ENCODE measurements around the gene GNB5.

GNB5 gene

GRCh38 chr15:52220937-52221660 is 29.9 kb upstream of the GNB5 start:
- no peak overlapping the region for H3K4me3 ChIP-seq (replicated peaks; ENCODE audit: low read depth, low read length)
- DNase-seq (ENCODE audit: extremely low read depth, low read depth) = no peak
- TF ChIP-seq, protein P1, sequence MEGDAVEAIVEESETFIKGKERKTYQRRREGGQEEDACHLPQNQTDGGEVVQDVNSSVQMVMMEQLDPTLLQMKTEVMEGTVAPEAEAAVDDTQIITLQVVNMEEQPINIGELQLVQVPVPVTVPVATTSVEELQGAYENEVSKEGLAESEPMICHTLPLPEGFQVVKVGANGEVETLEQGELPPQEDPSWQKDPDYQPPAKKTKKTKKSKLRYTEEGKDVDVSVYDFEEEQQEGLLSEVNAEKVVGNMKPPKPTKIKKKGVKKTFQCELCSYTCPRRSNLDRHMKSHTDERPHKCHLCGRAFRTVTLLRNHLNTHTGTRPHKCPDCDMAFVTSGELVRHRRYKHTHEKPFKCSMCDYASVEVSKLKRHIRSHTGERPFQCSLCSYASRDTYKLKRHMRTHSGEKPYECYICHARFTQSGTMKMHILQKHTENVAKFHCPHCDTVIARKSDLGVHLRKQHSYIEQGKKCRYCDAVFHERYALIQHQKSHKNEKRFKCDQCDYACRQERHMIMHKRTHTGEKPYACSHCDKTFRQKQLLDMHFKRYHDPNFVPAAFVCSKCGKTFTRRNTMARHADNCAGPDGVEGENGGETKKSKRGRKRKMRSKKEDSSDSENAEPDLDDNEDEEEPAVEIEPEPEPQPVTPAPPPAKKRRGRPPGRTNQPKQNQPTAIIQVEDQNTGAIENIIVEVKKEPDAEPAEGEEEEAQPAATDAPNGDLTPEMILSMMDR (IDR thresholded peaks at IDR 0.05; ENCODE audit: low read depth, low read length, missing control alignments) = no peak

- H3K4me3 ChIP-seq (replicated peaks; ENCODE audit: low read depth, low read length) = no peak overlapping the region
- no peak for DNase-seq (ENCODE audit: extremely low read depth, low read depth)
- TF ChIP-seq, protein P1 (IDR thresholded peaks at IDR 0.05; ENCODE audit: low read depth, low read length, missing control alignments) = no peak
Measured at GRCh38 chr15:52220251-52220650, 29.1 kb upstream of the GNB5 start.

GRCh38 chr15:52218816-52219215 is 27.6 kb upstream of the GNB5 start:
- H3K4me3 ChIP-seq (replicated peaks; ENCODE audit: low read depth, low read length) = no peak overlapping the region
- DNase-seq (ENCODE audit: extremely low read depth, low read depth) = no peak
- TF ChIP-seq, protein P1 (IDR thresholded peaks at IDR 0.05; ENCODE audit: low read depth, low read length, missing control alignments) = no peak

GRCh38 chr15:52218371-52218770 is 27.2 kb upstream of the GNB5 start:
- H3K4me3 ChIP-seq (replicated peaks; ENCODE audit: low read depth, low read length) = no peak overlapping the region
- no peak for DNase-seq (ENCODE audit: extremely low read depth, low read depth)
- TF ChIP-seq, protein P1 (IDR thresholded peaks at IDR 0.05; ENCODE audit: low read depth, low read length, missing control alignments) = no peak

- no peak for DNase-seq (ENCODE audit: extremely low read depth, low read depth)
- TF ChIP-seq, protein P1 (IDR thresholded peaks at IDR 0.05; ENCODE audit: low read depth, low read length, missing control alignments) = no peak
- H3K4me3 ChIP-seq (replicated peaks; ENCODE audit: low read depth, low read length) = no peak overlapping the region
Measured at GRCh38 chr15:52217186-52217585, 26.0 kb upstream of the GNB5 start.

DNA sequence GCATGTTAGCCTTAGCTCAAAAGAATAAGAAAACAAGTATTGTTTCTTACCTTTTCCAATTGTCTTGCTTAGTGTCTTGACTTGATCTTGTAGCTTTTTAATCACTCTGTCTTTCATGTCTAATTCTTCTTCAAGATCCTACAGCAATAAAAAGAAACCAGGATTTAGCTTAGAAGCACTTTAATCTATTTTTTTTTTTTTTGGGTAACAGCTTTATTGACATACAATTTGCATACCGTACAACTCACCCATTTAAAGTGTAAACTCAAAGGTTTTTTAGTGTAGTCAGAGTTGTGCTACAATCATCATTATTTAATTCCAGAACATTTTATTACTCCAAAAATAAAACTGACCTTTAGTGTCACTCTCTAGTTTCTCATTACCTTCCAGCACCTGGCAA is 23.4 kb upstream of the GNB5 start:
- H3K4me3 ChIP-seq (replicated peaks; ENCODE audit: low read depth, low read length) = no peak overlapping the region
- TF ChIP-seq, protein P1 (IDR thresholded peaks at IDR 0.05; ENCODE audit: low read depth, low read length, missing control alignments) = no peak
- no peak for DNase-seq (ENCODE audit: extremely low read depth, low read depth)

DNA sequence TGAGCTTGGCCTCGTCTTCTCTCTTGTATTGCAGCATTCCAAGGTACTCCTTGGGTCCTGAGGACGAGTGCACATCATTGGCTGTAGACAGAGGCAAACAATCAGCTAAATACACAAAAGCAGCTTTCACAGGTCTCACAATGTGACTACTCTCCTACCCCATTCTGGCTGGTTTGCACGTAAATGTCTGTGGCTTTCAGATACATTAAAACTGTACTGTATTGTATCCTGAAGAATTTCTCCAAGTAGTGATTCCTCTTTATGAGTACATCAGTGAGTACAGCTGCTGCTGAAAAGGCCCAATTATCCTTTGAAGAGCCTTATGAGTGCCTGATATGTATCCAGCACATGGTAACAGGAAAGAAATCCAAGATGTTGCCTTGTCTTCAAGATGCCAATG is 22.0 kb upstream of the GNB5 start:
- TF ChIP-seq, protein P1 (IDR thresholded peaks at IDR 0.05; ENCODE audit: low read depth, low read length, missing control alignments) = no peak
- H3K4me3 ChIP-seq (replicated peaks; ENCODE audit: low read depth, low read length) = no peak overlapping the region
- DNase-seq (ENCODE audit: extremely low read depth, low read depth) = no peak
